Thyroid gland (tissue), 4 donors: Measurements from ENCODE around the gene PRELID3B.
A peak's percentile ranks its signal among the peaks of the same experiment; 100 is the strongest.

ENCODE experiments used
- POLR2A ChIP-seq, 2 donors: fragments of 450-650 bp; IDR thresholded peaks; one replicate each; pipeline ENCODE4 v1.6.1; 2017; ENCODE audit warnings: antibody characterized with exemption in 2 of 2, mild to moderate bottlenecking in 2 of 2, moderate library complexity in 1 of 2
- TF ChIP-seq, protein P1 (sequence below), 6 experiments: fragments of 200-600 bp in 3 of 6; fragments of 450-650 bp in 3 of 6; sonication (generic) in 3 of 6; IDR thresholded peaks; one replicate each; pipeline ENCODE4 v1.5.1; 2016 to 2019; ENCODE audit warnings: antibody characterized with exemption in 6 of 6, mild to moderate bottlenecking in 2 of 6, inconsistent platforms in 1 of 6, moderate library complexity in 1 of 6

DNA sequence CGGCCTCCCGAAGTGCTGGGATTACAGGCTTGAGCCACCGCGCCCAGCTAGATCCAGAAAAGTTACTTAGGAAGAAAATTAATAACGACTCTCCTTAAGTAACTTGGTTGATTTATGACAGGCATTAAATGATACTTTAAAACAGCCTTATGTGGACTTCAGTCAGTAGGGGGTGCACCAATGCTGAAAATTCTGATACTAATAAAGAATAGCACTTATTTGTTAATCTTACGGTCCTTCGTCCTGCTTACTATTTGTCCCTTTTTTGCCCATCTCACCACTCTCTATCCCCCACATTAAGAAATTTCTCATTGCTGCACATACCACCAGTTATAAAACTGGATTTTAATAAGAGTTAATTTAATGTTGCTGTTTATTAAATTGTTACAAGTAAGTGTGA, 12.7 kb upstream of the PRELID3B start:
- no peak for TF ChIP-seq POLR2A (IDR thresholded peaks at IDR 0.05)
- TF ChIP-seq, protein P1, sequence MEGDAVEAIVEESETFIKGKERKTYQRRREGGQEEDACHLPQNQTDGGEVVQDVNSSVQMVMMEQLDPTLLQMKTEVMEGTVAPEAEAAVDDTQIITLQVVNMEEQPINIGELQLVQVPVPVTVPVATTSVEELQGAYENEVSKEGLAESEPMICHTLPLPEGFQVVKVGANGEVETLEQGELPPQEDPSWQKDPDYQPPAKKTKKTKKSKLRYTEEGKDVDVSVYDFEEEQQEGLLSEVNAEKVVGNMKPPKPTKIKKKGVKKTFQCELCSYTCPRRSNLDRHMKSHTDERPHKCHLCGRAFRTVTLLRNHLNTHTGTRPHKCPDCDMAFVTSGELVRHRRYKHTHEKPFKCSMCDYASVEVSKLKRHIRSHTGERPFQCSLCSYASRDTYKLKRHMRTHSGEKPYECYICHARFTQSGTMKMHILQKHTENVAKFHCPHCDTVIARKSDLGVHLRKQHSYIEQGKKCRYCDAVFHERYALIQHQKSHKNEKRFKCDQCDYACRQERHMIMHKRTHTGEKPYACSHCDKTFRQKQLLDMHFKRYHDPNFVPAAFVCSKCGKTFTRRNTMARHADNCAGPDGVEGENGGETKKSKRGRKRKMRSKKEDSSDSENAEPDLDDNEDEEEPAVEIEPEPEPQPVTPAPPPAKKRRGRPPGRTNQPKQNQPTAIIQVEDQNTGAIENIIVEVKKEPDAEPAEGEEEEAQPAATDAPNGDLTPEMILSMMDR (IDR thresholded peaks at IDR 0.05): peak in 3 of 6 experiments; percentile 38 to 49 (median 43)
